ENCODE measurements around the gene C17orf58. TPM values are rescaled to one million over a fixed set of nuclear protein-coding genes. Genes with fewer than 3 reads are reported as not detected.
"Not testable (repeated sequence)": the region's sequence is repeated elsewhere in the genome, so short reads cannot be mapped to it uniquely, and the experiment has no call there.

Gene C17orf58
- total RNA-seq (2014; rRNA removed; shearing (Covaris generic); ENCODE audit: low replicate concordance) = 5.2 and 21.1 TPM in 2 replicates

DNA sequence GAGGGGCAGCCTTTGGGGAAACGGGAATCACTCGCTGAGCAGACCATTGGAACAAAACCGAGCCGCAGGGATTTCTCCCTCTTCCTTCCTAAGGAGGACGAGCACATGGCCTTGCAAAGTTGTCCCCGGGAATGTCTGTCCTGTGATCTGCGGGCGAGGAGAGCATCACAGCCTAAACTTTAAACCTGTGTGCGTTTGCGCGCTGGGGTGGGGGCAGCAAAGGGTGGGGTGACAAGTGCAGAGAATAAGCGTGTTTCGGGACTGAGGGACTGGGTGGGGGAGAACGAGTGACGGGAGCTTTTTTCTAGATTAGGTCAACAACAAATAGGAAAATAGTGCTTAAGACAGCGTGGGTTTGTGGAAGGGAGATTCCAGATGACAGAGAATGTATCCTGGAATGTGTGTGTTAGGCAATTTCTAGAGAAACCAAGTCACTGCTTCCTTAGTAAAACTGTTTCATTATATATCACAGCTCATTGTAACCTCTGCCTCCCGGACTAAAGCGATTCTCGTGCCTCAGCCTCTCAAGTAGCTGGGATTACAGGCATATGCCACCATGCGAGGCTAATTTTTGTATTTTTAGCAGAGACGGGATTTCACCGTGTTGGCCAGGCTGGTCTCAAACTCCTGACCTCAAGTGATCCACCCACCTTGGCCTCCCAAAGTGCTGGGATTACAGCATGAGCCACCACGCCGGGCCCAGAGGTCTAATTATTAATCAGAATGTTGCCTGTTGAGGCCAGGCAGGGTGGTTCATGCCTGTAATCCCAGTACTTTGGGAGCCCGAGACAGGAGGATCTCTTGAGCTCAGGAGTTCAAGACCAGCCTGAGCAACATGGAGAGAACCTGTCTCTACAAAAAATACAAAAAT, at the start of gene C17orf58:
TSS of gene C17orf58 (minus strand) at position 169 of the 871 bp plus-strand sequence. CDS start 271 bp downstream, outside the sequence.
- not testable (repeated sequence) for H3K27me3 ChIP-seq, H3K36me3 ChIP-seq, H3K9me3 ChIP-seq, DNase-seq
- H3K4me3 ChIP-seq = peak within 1 kb of the TSS; percentile 34

DNA sequence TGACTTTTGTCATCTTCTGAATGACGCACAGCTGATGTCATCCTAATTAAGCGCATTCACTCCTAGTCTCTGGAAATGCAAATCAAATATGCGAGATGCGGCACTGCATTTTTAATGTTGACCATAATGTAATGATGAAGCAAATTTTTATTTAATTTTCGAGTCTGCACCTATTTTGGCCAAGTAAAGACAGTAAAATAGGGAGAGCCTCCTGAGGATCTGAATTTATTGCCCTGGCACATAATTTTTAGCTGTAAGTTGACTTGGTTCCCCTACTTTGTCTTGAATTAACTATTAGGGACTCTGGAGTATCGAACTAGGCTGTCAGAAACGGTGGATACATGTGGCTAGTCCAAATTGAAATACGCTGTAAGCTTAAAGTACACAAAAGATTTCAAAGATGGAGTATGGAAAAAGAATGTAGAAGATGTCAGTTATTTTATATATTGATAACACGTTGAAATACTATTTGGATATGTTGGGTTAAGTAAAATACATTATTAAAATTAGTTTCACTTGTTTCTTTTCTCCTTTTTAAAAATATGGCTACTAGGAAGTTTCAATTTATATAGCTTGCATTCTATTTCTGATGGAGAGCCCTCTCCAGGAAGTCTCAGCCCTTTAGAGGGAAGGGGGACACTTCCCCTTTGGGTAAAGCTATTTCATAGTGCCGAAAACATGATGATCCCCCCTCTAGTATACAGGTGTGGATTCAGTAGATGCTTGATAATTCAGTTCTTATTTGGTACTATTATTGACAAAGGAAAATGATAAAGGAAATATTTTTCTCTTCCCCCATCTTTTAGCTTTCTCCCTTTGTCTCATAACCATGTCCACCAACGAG, 40.3 kb upstream of the C17orf58 start:
- Histone ChIP-seq H3K27me3 (no peaks in the 10 kb centered on the region), H3K4me3 (peak overlapping the region; percentile 100), H3K9me3 (no peaks in the 10 kb centered on the region), H3K36me3 (peaks cover 60% of the 10 kb centered on the region)
- no peak for DNase-seq

DNA sequence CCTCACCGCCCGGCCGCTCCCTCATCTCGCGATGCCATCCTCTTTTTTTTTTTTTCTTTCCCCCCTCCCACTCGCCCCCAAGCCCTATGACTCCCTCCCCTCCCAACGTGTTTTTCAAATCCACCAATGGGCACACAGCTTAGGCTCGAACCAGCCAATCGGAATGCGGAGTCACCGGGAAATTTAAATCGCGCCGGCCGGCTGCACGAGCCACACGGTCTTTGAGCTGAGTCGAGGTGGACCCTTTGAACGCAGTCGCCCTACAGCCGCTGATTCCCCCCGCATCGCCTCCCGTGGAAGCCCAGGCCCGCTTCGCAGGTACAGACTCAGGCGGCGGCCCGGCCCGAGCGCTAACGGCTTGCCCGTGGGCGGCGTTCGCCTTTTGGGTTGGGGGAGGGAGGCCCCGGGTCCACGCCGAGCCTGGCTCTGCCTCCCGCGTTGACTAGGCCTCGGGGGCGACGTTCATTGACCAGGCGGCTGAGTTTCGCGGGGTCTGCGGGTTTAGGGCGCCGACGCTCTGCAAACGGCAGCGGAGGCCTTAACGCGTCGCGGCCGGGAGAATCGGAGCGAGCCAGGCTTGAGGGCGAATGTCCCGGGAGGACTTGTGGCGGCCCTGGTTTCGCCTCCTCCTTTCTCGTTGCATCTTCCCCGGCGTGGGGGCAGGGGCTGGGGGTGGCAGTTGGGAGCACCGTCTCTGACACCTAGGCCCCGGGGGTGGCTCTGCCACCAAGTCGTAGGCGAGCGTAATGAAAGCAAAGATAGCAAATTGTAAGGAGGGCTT, 39.4 kb upstream of the C17orf58 start, which contains the start of gene KPNA2:
TSS of gene KPNA2 (plus strand) at position 213 of the 781 bp plus-strand sequence. CDS start 1,398 bp downstream, outside the sequence.
- peak; percentile 95 for DNase-seq
- Histone ChIP-seq H3K36me3 (peaks cover 51% of the 10 kb centered on the region), H3K4me3 (peak within 1 kb of the TSS; percentile 100), H3K27me3 (no peaks in the 10 kb centered on the region), H3K9me3 (no peaks in the 10 kb centered on the region)

DNA sequence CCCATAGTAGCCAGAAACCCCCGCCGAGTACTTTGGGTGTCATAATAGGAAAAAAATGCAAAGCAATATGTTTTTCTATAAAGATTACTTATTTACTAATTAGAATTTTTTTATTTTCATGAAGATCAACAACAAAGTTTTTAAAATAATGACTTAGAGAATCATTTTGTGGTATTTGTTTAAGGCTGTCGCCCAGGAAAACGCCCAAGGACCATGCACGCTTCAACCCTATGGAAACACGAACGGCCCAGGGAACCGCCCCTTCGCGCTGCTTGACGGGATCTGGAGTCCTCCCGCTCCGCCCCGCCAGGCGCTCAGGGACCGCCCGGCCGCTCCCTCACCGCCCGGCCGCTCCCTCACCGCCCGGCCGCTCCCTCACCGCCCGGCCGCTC, 38.9 kb upstream of the C17orf58 start:
- H3K9me3 ChIP-seq = no peaks in the 10 kb centered on the region
- peak overlapping the region; percentile 38 for H3K4me3 ChIP-seq
- no peaks in the 10 kb centered on the region for H3K27me3 ChIP-seq
- H3K36me3 ChIP-seq = peaks cover 46% of the 10 kb centered on the region
- peak; percentile 98 for DNase-seq

DNA sequence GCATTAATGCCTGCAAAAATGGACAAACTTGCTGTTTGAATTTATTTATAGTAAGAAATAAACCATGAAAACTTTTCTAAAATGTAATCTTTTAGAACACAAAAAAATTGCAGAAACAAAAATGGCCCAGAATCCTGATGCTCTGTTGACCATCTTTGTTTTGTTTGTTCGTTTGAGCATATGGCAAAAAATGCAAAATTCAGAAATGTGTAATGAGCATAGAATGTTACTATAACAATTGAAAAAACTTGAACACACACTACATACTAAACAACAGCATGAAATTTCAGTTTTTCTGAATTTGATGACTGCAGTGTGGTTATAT, 38.1 kb upstream of the C17orf58 start:
- H3K27me3 ChIP-seq = no peaks in the 10 kb centered on the region
- no peaks in the 10 kb centered on the region for H3K9me3 ChIP-seq
- DNase-seq = no peak
- peaks cover 38% of the 10 kb centered on the region for H3K36me3 ChIP-seq
- peak overlapping the region; percentile 38; the same call in 1 of the 2 replicates for H3K4me3 ChIP-seq

DNA sequence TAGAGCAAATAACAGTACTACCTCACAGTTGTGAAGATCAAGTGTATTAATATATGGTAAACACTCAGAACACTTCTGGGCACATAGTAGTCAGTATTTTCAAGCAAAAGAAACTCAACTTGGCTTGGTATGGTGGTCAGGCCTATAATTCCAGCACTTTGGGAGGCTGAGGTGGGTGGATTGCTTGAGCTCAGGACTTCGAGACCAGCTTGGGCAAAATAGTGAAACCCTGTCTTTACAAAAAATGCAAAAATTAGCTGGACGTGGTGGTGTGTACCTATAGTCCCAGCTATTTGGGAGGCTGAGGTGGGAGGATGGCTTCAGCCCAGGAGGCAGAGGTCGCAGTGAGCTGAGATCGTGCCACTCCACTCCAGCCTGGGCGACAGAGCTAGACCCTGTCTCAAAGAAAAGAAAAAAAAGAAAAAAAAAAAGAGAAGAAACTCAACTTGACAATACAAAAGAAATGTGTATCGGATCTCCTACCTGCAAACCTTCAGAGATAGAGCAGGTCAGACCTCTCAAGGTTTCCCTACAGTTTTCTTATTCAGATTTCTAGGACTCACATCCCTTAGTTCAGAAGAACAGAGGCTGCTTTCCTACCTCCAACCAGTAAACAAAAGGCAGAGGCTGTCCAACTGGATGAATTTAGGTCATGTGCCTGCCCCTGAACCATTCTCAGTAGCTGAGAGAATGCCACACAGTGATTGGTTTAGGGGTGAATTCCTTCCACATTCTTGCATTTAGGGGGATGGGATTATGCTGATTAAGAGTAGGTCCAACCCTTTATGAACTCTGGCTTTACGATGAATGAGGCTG, 37.6 kb upstream of the C17orf58 start:
- peaks cover 33% of the 10 kb centered on the region for H3K36me3 ChIP-seq
- H3K4me3 ChIP-seq = no peak overlapping the region
- peak; percentile 55 for DNase-seq
- H3K27me3 ChIP-seq = no peaks in the 10 kb centered on the region
- no peaks in the 10 kb centered on the region for H3K9me3 ChIP-seq

DNA sequence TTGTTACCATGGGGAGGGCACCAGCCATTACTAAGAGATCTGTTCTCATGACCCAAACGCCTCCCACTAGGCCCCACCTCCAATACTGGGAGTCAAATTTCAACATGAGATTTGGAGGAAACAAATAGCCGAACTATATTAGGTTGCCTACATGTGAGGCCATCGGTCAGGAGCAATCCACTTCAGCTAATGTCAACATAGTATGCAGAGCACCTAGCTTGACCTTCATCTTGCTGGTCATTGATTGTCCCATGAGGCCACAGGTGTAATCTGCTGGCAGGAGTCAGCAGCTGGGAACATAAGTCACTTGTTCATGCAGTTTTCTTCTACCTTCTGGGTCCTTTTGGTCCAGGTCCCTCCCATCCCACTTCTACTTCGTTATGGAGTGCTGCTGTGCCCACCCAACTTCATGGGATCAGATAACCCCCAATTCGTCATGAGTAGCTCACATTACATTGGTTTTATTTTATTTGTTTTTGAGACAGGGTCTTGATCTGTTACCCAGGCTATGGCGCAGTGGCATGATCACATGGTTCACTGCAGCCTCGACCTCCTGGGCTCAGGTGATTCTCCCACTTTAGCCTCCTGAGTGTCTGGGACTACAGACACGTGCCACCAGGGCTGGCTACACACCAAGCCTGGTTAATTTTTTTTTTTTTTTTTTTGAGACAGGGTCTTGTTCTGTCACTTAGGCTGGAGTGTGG, 33.4 kb upstream of the C17orf58 start:
- H3K4me3 ChIP-seq = no peak overlapping the region
- no peaks in the 10 kb centered on the region for H3K27me3 ChIP-seq
- no peaks in the 10 kb centered on the region for H3K36me3 ChIP-seq
- H3K9me3 ChIP-seq = no peaks in the 10 kb centered on the region
- DNase-seq = no peak

DNA sequence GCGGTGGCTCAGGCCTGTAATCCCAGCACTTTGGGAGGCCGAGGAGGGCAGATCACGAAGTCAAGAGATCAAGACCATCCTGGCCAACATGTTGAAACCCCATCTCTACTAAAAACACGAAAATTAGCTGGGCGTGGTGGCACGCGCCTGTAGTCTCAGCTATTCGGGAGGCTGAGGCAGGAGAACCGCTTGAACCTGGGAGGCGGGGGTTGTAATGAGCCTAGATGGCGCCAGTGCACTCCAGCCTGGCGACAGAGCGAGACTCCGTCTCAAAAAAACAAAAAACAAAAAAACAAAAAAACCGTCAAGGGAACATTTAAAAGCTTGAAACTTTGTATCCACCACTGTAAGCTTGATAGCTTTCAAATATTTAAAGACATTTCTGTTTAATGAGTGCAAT, 26.3 kb upstream of the C17orf58 start:
- not testable (repeated sequence) for H3K9me3 ChIP-seq, H3K4me3 ChIP-seq, H3K36me3 ChIP-seq, H3K27me3 ChIP-seq, DNase-seq

DNA sequence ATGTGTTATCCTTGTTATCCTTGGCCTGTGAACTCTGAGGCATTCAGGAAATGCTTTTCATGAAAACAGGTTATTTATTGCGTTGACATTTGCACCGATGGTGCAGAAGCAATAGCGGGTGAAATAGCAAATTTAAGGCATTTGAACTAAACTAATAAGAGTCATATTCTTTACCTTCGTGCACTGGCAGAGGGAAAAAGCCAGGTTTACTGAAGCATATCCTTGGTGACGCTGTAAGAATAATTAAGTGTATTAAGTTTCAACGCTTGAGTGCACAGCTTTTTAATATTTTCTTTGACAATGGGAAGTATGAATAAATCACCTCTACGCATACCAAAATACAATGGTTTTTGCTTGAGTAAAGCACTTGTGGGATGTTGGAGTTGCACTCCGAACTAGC, 25.7 kb upstream of the C17orf58 start:
- no peaks in the 10 kb centered on the region for H3K36me3 ChIP-seq
- DNase-seq = no peak
- no peaks in the 10 kb centered on the region for H3K27me3 ChIP-seq
- H3K4me3 ChIP-seq = no peak overlapping the region
- no peaks in the 10 kb centered on the region for H3K9me3 ChIP-seq

DNA sequence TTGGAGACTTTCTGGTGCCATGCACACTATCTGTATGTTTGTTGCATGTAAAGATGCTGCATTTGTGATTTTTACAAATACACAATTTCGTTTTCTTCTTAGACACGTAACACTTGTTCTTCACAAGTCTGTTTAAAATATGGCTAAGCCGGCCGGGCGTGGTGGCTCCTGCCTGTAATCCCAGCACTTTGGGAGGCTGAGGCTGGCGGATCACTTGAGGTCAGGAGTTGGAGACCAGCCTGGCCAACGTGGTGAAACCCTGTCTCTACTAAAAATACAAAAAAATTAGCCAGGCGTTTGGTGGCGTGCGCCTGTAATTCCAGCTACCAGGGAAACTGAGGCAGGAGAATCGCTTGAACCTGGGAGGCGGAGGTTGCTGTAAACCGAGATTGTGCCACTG, 24.5 kb upstream of the C17orf58 start:
- not testable (repeated sequence) for H3K36me3 ChIP-seq, DNase-seq, H3K27me3 ChIP-seq, H3K9me3 ChIP-seq
- H3K4me3 ChIP-seq = peak overlapping the region; percentile 55

DNA sequence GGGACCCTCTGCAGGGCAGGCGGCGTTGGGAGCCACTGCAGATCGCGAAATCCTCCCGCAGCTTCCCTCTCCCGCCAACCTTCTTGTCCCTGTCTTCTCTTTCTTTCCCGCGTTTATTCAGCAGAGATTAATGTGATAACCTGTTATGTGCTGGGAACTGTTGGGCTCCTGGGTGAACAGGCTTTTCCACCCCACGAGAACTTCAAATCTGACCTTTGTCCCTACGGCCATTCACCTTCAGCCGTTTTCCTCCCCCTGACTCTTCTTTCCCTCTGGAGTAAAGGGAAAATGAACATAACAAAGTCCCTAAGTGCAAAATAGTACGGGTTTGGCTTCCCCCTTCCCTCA, 24.1 kb upstream of the C17orf58 start:
- H3K27me3 ChIP-seq = no peaks in the 10 kb centered on the region
- no peaks in the 10 kb centered on the region for H3K36me3 ChIP-seq
- peak overlapping the region; percentile 55 for H3K4me3 ChIP-seq
- DNase-seq = no peak
- no peaks in the 10 kb centered on the region for H3K9me3 ChIP-seq

DNA sequence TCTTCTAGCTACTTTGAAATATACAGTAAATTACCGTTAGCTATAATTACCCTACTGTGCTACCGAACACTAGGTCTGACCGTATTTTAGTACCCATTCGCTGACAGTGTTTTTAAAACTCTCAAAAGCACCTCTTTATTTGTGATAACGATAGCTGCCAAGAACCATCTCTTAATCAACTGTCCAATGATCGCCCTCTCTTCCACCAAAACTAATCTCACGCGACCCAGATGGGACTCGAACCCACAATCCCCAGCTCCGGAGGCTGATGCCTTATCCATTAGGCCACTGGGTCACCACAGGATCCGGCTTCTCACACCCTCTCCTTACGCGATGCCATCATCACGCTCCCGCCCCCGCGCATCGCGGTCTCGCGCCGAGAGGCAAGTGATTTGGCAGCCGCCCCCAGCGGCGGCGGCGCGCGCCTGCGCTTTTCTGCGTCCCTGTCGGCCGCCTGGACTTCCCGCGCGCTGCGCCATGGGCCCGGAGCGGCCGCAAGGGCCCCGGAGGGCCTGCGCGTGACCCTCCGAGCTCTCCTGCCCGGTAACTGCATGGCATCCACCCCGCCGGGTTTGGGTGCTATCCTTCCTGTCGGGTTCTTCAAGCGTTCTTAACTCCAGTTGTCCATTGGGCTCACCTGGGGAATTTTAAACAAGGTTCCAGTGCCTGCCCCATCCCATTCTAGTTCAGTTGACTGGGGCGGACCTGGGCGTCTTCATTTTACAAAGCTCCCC, 23.6 kb upstream of the C17orf58 start:
- H3K36me3 ChIP-seq = no peaks in the 10 kb centered on the region
- peak; percentile 93 for DNase-seq

DNA sequence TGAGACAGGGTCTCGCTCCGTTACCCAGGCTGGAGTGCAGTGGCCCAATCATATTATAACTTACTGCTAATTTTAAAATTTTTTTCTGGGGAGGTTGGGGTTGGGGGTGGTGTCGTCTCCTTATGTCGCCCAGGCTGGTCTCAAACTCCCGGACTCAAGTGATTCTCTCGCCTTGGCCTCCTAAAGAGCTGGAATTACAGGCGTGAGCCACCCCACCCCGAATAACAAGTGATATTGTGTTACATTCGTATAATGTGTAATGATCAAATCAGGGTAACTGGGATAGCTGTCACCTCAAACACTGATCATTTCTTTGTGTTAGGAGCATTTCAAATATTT, 23.0 kb upstream of the C17orf58 start:
- Histone ChIP-seq H3K27me3 (no peaks in the 10 kb centered on the region), H3K36me3 (no peaks in the 10 kb centered on the region), H3K9me3 (no peaks in the 10 kb centered on the region), H3K4me3 (no peak overlapping the region)
- peak; percentile 21 for DNase-seq

More for the DNA sequence above, 23.6 kb upstream of the C17orf58 start:
- Histone ChIP-seq H3K27me3 (no peaks in the 10 kb centered on the region), H3K4me3 (peak overlapping the region; percentile 55), H3K9me3 (no peaks in the 10 kb centered on the region)

DNA sequence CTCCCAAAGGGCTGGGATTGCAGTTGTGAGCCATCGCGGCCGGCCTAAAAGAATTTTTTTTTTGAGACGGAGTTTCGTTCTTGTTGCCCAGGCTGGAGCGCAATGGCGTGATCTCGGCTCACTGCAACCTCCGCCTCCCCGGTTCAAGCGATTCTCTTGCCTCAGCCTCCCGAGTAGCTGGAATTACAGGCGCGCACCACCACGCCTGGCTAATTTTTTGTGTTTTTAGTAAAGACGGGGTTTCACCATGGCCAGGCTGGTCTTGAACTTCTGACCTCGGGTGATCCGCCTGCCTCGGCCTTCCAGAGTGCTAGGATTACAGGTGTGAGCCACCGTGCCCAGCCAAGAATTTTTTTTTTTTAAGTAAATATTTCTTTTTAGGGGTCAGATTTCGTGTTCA, 22.2 kb upstream of the C17orf58 start:
- H3K4me3 ChIP-seq, H3K9me3 ChIP-seq, DNase-seq, H3K36me3 ChIP-seq, H3K27me3 ChIP-seq: not testable (repeated sequence)

DNA sequence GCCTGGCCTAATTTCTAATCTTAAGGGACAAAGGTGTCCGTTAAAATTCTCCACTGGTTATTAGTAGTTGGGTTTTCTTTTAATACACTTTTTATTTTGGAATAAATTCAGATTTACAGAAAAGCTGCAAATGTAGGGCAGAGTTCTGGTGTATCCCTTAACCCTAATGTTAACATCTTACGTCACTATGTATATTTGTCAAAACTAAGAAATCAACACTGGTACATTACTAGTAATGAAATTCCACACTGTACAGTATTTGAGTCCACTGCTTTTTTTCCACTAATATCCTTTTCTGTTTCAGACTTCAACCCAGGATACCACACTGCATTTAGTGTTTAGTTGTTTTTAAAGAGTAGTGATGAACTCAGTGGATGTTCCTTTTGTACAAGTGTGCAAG, 20.6 kb upstream of the C17orf58 start:
- no peaks in the 10 kb centered on the region for H3K9me3 ChIP-seq
- H3K27me3 ChIP-seq = no peaks in the 10 kb centered on the region
- H3K36me3 ChIP-seq = no peaks in the 10 kb centered on the region
- DNase-seq = no peak
- no peak overlapping the region for H3K4me3 ChIP-seq

Measured in MG63 (cell line).